Left renal cortex interstitium (tissue), 4 donors: ENCODE results near the gene AKR1A1. TPM values are rescaled to one million over a fixed set of nuclear protein-coding genes. Genes with fewer than 3 reads are reported as not detected.
"Not testable (repeated sequence)": the region's sequence is repeated elsewhere in the genome, so short reads cannot be mapped to it uniquely, and the experiment has no call there.

Source experiments
- DNase-seq, 4 donors: peaks; one replicate each; pipeline ENCODE4 v3.0.0-alpha.2; 2013; ENCODE audit warnings: low read depth in 4 of 4, low spot score in 2 of 4, missing footprints in 1 of 4
- polyA plus RNA-seq, 4 donors: library from polyadenylated mRNA; unstranded; fragments of 120-200 nt; gene quantifications; one replicate each; pipeline ENCODE4 v1.2.1, GENCODE V29; 2013; ENCODE audit not compliant: insufficient read length in 4 of 4

The AKR1A1 gene
- polyA plus RNA-seq, 4 donors = 287 to 318 (median 292) TPM

DNA sequence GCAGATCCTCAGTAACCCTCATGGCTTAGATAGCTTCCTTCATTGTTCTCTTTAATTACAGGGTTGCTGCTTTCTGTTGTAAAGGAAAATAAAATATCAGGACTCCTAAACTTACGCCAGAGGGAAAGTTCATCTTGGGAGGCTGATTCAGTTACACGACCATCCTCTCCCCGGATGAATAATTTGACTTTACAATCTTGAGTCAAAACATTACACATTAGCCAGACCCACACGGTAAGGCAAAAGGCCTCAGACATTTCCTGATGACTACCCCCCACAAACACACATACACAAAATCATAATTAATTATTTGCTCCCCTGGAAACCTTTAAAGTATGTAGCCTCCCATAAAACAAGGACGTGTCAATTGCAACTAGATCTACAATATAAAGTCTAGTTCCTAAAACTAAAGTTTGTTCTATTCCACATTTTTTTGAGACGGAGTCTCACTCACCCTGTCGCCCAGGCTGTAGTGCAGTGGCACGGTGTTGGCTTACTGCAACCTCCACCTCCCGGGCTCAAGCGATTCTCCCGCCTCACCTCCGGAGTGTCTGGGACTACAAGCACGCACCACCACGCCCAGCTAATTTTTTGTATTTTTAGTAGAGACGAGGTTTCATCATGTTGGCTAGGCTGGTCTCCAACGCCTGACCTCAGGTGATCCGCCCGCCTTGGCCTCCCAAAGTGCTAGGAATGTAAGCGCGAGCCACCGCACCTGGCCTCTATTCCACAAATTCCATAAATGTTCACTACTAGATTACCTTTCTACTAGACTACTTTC, 28.1 kb upstream of the AKR1A1 start:
- DNase-seq = no peak

DNA sequence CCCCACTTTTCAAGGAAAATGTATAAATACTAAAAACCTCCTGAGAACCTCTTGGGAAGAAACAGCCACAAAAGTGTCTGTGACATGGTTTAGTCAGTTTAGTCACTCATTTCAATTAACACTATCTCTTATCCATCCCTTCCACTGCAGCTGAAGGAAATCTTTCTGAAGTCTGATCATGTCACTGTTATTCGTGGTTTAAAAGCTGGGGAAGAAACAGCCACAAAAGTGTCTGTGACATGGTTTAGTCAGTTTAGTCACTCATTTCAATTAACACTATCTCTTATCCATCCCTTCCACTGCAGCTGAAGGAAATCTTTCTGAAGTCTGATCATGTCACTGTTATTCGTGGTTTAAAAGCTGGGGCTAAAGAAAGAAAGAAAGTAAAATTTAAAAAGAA, 27.1 kb upstream of the AKR1A1 start:
- DNase-seq = not testable (repeated sequence)

DNA sequence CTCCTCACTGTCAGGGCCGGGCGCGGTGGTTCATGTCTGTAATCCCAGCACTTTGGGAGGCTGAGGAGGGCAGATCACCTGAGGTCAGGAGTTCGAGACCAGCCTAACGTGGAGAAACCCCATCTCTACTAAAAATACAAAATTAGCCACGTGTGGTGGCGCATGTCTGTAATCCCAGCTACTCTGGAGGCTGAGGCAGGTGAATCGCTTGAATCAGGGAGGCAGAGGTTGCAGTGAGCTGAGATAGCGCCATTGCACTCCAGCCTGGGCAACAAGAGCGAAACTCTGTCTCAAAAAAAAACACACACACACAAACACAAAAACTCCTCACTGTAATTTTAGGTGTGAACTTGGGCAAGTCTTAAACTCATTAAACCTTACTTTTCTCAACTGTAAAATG, 26.7 kb upstream of the AKR1A1 start:
- not testable (repeated sequence) for DNase-seq

DNA sequence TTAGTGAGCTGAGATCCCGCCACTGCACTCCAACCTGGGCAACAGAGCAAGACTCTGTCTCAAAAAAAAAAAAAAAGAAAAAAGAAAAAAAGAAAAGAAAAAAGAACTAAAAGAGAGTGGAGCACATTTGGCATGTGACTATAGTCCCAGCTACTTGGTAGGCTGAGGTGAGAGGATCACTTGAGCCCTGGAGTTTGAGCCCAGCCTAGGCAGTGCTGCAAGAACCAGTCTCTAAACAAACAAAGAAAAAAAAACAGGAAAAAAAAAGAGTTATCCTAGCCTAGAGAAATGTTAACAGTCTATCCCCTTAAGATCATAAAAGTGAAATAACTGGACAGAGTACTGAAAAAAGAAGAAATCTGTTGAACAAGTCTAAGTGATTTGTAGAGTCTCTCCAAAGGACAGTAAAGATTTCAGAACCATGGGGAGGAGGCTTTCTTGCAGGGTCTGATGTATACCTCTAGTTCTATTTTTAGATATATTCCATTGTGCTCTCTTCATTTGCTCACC, 24.4 kb upstream of the AKR1A1 start:
- DNase-seq = no peak

DNA sequence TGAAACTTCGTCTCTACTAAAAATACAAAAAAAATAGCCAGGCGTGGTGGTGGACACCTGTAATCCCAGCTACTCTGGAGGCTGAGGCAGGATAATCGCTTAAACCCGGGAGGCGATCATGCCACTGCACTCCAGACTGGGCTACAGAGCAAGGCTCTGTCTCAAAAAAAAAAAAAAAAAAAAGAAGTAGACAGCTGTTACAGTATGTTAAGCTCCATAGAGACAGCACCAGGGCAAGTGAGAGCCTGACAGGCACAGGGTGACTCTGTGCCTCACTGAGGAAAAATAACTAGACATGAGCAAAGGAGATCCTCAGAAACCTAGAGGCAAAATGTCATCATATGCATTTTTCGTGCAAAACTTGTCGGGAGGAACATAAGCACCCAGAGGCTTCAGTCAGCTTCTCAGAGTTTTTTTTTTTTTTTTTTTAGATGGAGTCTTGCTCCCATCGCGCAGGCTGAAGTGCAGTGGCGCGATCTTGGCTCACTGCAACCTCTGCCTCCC, 19.9 kb upstream of the AKR1A1 start:
- DNase-seq = no peak

- no peak for DNase-seq
These were observed 18.8 kb upstream of the AKR1A1 start for GRCh38 chr1:45531873-45532272.

GRCh38 chr1:45535988-45536766, 14.4 kb upstream of the AKR1A1 start:
- no peak for DNase-seq

- no peak for DNase-seq
These were observed 13.7 kb upstream of the AKR1A1 start for GRCh38 chr1:45536886-45537285.

GRCh38 chr1:45541193-45541592, 9.4 kb upstream of the AKR1A1 start:
- DNase-seq = no peak

GRCh38 chr1:45542591-45542990, 8.0 kb upstream of the AKR1A1 start:
- no peak for DNase-seq

- no peak for DNase-seq
These were observed 6.8 kb upstream of the AKR1A1 start for GRCh38 chr1:45543581-45544417.

GRCh38 chr1:45544530-45544929, 6.1 kb upstream of the AKR1A1 start:
- DNase-seq = no peak

GRCh38 chr1:45545019-45545493, 5.6 kb upstream of the AKR1A1 start:
- no peak for DNase-seq

GRCh38 chr1:45545553-45546310, 4.9 kb upstream of the AKR1A1 start:
- DNase-seq = no peak

- DNase-seq = no peak
These were observed 1.1 kb downstream of the AKR1A1 start for GRCh38 chr1:45551684-45552083.

DNA sequence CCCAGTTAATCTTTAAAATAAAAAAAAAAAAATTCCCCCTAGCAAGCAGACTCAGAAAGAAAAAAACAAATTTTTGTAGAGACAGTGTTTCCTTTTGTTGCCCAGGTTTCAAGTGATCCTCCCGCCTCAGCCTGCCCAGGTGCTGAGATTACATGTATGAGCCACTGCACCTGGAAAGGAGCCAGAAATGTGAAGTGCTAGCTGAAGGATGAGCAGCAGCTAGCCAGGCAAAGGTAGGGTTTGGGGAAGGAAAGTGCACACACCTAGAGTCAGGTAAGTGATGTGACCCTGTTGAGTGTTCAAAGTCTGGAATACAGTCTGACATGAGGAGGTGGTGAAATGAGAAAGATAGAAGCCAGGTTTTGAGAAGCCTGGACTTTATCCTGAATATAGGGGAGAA, 1.7 kb downstream of the AKR1A1 start:
- no peak for DNase-seq

- DNase-seq = no peak
These were observed 3.6 kb downstream of the AKR1A1 start for GRCh38 chr1:45554198-45554597.

DNA sequence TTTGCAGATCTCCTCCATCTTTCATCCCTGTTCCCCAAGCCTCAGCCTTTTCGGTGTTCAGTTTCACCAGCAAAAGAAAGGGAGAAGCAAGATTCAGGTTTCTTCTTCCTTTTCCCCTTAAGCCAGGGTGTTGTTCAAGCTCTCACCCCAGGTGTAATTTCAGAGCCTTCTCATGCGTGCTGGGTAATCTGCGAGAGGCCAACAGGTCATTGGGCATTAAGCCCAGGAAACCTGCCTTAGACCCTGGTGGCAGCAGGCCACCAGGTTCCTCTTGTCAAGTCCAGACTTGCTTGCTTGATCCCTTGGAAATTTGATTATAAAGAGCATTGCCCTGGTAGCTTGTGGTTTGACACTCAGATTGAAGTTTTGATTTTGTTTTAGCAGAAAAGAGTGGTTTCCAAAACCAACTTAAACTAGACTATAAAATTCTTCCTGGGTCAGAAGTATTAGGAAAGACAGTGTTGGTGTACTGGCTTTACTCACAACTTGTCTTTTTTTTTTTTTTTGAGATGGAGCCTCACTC, 6.9 kb downstream of the AKR1A1 start:
- DNase-seq = no peak

- no peak for DNase-seq
These were observed 13.2 kb downstream of the AKR1A1 start for GRCh38 chr1:45563843-45564242.

GRCh38 chr1:45566722-45567121, 16.1 kb downstream of the AKR1A1 start:
- no peak for DNase-seq
